ENCODE results near the gene PARP9.

Gene PARP9

DNA sequence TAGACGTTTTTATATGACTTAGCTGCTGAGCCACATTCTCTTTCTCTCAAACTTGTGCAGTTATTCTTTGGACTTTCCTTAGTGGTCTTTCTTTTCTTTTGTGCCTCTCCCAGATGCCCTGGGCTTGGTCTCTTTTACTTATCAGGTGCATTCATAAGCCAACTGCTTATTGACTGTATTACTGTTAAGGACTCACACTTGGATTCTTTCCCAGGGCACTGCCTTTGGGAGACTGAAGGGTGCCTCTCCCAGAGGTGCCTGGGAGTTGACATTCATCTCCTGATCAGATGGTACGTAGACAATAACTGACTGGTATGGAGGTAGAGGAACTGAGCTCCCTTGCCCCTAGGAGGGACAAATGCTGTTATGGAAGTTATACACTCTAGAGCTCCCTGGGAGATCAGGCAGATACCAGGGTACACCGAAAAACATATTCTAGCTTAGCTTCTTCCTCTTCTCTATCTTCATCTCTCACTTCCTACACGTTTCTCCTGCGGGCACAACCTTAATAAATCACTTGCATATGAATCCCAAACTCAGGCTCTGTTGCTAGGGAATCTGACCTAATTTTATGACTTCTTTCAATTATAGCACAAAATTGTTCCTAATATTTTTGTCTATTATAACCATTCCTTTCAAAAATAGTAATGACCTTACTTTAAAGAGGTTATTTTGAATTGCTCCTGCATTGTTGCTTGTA lies 38.1 kb upstream of the PARP9 start:
- TF ChIP-seq TARDBP (IDR thresholded peaks at IDR 0.05): no peak
- TF ChIP-seq CTBP1 (IDR thresholded peaks at IDR 0.05; ENCODE audit: borderline replicate concordance): no peak
- TF ChIP-seq FOXK2 (IDR thresholded peaks at IDR 0.05): no peak
- TF ChIP-seq SP1 (IDR thresholded peaks at IDR 0.05): no peak
- TF ChIP-seq FOXA1 (IDR thresholded peaks at IDR 0.05): no peak
- TF ChIP-seq, protein P1, sequence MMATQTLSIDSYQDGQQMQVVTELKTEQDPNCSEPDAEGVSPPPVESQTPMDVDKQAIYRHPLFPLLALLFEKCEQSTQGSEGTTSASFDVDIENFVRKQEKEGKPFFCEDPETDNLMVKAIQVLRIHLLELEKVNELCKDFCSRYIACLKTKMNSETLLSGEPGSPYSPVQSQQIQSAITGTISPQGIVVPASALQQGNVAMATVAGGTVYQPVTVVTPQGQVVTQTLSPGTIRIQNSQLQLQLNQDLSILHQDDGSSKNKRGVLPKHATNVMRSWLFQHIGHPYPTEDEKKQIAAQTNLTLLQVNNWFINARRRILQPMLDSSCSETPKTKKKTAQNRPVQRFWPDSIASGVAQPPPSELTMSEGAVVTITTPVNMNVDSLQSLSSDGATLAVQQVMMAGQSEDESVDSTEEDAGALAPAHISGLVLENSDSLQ (IDR thresholded peaks at IDR 0.05): no peak
- no peak for TF ChIP-seq FOXM1 (IDR thresholded peaks at IDR 0.05; ENCODE audit: borderline replicate concordance)
- no peak for TF ChIP-seq LEF1 (IDR thresholded peaks at IDR 0.05; ENCODE audit: borderline replicate concordance)
- TF ChIP-seq SUZ12 (IDR thresholded peaks at IDR 0.05): no peak
- DNase-seq (ENCODE audit: extremely low spot score): no peak
- CTCF ChIA-PET: no interaction called here
- POLR2A ChIA-PET: no interaction called here

DNA sequence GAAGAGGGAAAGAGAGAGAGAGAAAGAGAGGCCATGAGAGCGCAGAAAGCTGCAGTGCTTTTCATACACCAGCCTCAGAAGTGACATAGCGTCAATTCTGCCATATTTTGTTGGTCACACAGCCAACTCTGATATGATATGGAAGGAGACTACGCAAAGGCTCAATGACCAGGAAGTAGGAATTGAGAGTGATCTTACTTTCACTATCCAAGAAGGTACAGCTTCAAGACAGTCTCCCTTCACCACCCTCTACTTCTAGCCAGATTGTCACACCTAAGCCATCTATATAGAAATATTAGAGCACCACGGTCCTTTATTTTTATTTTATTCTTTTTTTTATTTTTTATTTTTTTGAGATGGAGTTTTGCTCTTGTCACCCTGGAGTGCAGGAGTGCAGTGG lies 34.5 kb upstream of the PARP9 start:
- DNase-seq (ENCODE audit: extremely low spot score): no peak
- CTCF ChIA-PET: no interaction called here
- POLR2A ChIA-PET: no interaction called here
- TF ChIP-seq NFRKB (IDR thresholded peaks at IDR 0.05) (no peak), HDGF (IDR thresholded peaks at IDR 0.05; ENCODE audit: borderline replicate concordance) (no peak), FOXM1 (IDR thresholded peaks at IDR 0.05; ENCODE audit: borderline replicate concordance) (no peak), ELF4 (IDR thresholded peaks at IDR 0.05) (no peak), L3MBTL2 (conservative IDR thresholded peaks at IDR 0.05) (no peak), ZNF384 (IDR thresholded peaks at IDR 0.05) (no peak), TARDBP (IDR thresholded peaks at IDR 0.05) (no peak), LEF1 (IDR thresholded peaks at IDR 0.05; ENCODE audit: borderline replicate concordance) (no peak), BHLHE40 (IDR thresholded peaks at IDR 0.05; ENCODE audit: borderline replicate concordance) (no peak), CTBP1 (IDR thresholded peaks at IDR 0.05; ENCODE audit: borderline replicate concordance) (no peak), ARNT (IDR thresholded peaks at IDR 0.05) (no peak), SP1 (IDR thresholded peaks at IDR 0.05) (no peak)
- TF ChIP-seq, protein P1 (IDR thresholded peaks at IDR 0.05): no peak

DNA sequence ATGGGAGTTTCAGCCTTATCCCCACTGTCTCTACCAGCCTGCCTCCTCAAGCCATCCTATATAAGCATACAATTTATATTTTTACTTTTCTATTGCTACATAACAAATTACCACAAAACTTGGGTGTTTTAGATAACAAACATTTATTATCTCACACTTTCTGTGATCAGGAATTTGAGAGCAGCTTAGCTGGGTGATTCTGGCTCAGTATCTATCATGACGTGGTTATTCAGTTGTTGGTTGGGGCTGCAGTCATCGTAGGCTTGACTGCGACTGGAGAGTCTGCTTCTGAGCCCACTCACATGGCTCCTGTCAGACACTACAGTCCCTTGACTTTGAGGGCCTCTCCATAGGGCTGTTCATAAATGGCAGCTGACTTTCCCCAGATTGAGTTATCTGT lies 34.1 kb upstream of the PARP9 start:
- TF ChIP-seq LEF1 (IDR thresholded peaks at IDR 0.05; ENCODE audit: borderline replicate concordance): no peak
- CTCF ChIA-PET: no interaction called here
- POLR2A ChIA-PET: no interaction called here
- DNase-seq (ENCODE audit: extremely low spot score): no peak

DNA sequence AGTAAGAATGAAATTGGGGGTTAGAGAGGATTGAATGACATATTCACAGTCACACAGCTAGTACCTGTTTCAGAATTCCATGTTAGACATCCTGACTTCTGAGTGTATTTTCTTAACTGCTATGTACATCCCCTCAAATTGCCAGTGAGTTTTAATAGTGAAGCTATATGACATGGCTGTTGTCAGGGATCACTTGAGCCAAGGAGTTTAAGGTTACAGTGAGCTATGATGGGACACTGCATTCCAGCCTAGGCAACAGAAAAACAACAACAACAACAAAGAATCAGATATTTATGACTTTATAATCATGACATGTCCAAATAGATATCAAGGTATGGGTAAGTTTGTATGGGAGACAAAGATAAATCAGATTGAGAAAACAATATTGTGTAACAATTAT lies 29.9 kb upstream of the PARP9 start:
- TF ChIP-seq L3MBTL2 (conservative IDR thresholded peaks at IDR 0.05): no peak
- no peak for TF ChIP-seq HDGF (IDR thresholded peaks at IDR 0.05; ENCODE audit: borderline replicate concordance)
- TF ChIP-seq ZNF384 (IDR thresholded peaks at IDR 0.05): no peak
- no peak for TF ChIP-seq TARDBP (IDR thresholded peaks at IDR 0.05)
- no peak for TF ChIP-seq FOXM1 (IDR thresholded peaks at IDR 0.05; ENCODE audit: borderline replicate concordance)
- TF ChIP-seq FOXA1 (IDR thresholded peaks at IDR 0.05): no peak
- no peak for TF ChIP-seq FOXK2 (IDR thresholded peaks at IDR 0.05)
- TF ChIP-seq, protein P1 (IDR thresholded peaks at IDR 0.05): no peak
- TF ChIP-seq CTBP1 (IDR thresholded peaks at IDR 0.05; ENCODE audit: borderline replicate concordance): no peak
- TF ChIP-seq LEF1 (IDR thresholded peaks at IDR 0.05; ENCODE audit: borderline replicate concordance): no peak
- no peak for TF ChIP-seq NFRKB (IDR thresholded peaks at IDR 0.05)
- no peak for TF ChIP-seq SP1 (IDR thresholded peaks at IDR 0.05)
- TF ChIP-seq BHLHE40 (IDR thresholded peaks at IDR 0.05; ENCODE audit: borderline replicate concordance): no peak
- TF ChIP-seq ARNT (IDR thresholded peaks at IDR 0.05): no peak
- TF ChIP-seq SUZ12 (IDR thresholded peaks at IDR 0.05): no peak
- no peak for TF ChIP-seq ELF4 (IDR thresholded peaks at IDR 0.05)
- CTCF ChIA-PET: no interaction called here
- DNase-seq (ENCODE audit: extremely low spot score): no peak
- POLR2A ChIA-PET: interaction anchor here (1.5 kb wide), 1 partner anchor 210 kb away, joined by 3 read pairs; the partner anchor contains the start of gene FAM162A

DNA sequence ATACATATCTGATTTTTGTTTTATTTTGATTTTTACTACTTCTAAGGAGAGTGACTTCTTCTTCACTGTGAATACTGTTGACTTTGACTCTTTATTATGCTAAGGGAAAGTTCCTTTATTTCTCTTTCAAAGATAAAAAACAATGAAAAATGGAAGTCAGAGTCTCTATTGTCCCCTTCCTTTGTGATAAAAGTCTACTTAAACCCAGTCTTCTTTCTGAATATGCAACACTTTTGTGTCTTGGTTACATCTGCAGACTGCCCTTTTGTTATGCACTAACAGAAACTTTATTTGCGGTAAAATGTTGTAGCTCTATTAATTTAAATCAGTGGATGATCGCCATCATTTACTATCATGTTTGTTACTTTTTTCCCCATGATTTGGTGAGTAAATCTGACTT lies 26.5 kb upstream of the PARP9 start:
- TF ChIP-seq CTBP1 (IDR thresholded peaks at IDR 0.05; ENCODE audit: borderline replicate concordance): no peak
- no peak for TF ChIP-seq LEF1 (IDR thresholded peaks at IDR 0.05; ENCODE audit: borderline replicate concordance)
- CTCF ChIA-PET: no interaction called here
- DNase-seq (ENCODE audit: extremely low spot score): no peak
- POLR2A ChIA-PET: no interaction called here

DNA sequence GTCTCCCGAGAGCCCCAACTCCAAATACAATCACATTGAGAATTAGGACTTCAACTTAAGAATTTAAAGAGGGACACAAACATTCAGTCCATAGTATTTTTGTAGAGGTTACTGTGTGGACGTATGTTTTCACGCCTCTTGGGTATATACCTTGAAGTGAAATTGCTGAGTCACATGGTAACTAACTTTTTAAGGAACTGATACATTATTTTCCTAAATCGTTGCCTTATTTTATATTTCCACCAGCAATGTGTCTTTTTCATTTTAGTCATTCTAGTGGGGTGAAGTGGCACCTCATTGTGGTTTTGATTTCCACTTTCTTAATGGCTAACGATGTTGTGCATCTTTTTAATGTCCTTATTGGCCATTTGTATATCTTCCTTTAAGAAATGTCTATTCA lies 25.2 kb upstream of the PARP9 start:
- no peak for DNase-seq (ENCODE audit: extremely low spot score)
- ChIA-PET CTCF (no interaction called here), POLR2A (no interaction called here)
- TF ChIP-seq ARNT (IDR thresholded peaks at IDR 0.05) (no peak), BHLHE40 (IDR thresholded peaks at IDR 0.05; ENCODE audit: borderline replicate concordance) (no peak), HDGF (IDR thresholded peaks at IDR 0.05; ENCODE audit: borderline replicate concordance) (no peak), ELF4 (IDR thresholded peaks at IDR 0.05) (no peak), FOXM1 (IDR thresholded peaks at IDR 0.05; ENCODE audit: borderline replicate concordance) (no peak), FOXA1 (IDR thresholded peaks at IDR 0.05) (no peak), FOXK2 (IDR thresholded peaks at IDR 0.05) (no peak), ZNF384 (IDR thresholded peaks at IDR 0.05) (no peak), CTBP1 (IDR thresholded peaks at IDR 0.05; ENCODE audit: borderline replicate concordance) (no peak), SP1 (IDR thresholded peaks at IDR 0.05) (no peak), TARDBP (IDR thresholded peaks at IDR 0.05) (no peak), L3MBTL2 (conservative IDR thresholded peaks at IDR 0.05) (no peak), LEF1 (IDR thresholded peaks at IDR 0.05; ENCODE audit: borderline replicate concordance) (no peak), SUZ12 (IDR thresholded peaks at IDR 0.05) (no peak), NFRKB (IDR thresholded peaks at IDR 0.05) (no peak)
- TF ChIP-seq, protein P1 (IDR thresholded peaks at IDR 0.05): no peak

Measured in HEK293T (cell line).